GM12891 (cell line): ENCODE measurements around the gene ADARB1.

ENCODE experiments used
- PAX5 ChIP-seq: IDR thresholded peaks from 2 replicates; pipeline ENCODE4 v1.6.1; 2011; ENCODE audit warnings: low read length, moderate library complexity, mild to moderate bottlenecking; ENCODE audit not compliant: insufficient read depth, severe bottlenecking
- POLR2A ChIP-seq: IDR thresholded peaks from 2 replicates; pipeline ENCODE4 v1.6.1; 2011; ENCODE audit warnings: low read depth, low read length, control low read depth
- POLR2AphosphoS5 ChIP-seq: IDR thresholded peaks from 2 replicates; pipeline ENCODE4 v1.6.1; 2011; ENCODE audit warnings: low read depth, low read length, control low read depth
- TAF1 ChIP-seq: IDR thresholded peaks from 2 replicates; pipeline ENCODE4 v1.6.1; 2011; ENCODE audit warnings: low read depth, low read length, control low read depth

DNA sequence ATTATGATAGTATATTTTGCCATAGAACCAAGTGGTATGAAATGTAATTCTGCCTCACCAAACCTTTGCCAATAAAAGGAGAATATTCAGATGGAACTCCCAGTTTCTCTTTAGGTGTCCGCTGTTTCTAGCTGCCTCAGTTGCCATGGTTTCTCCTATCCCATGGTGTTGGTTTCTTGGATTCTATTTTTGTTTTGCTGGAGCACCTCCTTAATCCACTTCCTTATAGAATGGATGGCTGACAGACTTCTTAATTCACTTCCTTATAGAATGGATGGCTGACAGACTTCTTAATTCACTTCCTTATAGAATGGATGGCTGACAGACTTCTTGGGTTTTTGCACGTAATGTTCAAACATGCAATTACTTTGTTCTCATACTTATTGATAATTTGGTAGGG lies 43.7 kb downstream of the ADARB1 start:
- TF ChIP-seq POLR2A (no peak), POLR2AphosphoS5 (no peak), TAF1 (no peak), PAX5 (no peak)
